Heart left ventricle (tissue), 16 donors: ENCODE results near the gene ZNF672. TPM values are rescaled to one million over a fixed set of nuclear protein-coding genes. Genes with fewer than 3 reads are reported as not detected.
"Not testable (repeated sequence)": the region's sequence is repeated elsewhere in the genome, so short reads cannot be mapped to it uniquely, and the experiment has no call there.

ENCODE experiments used
- ATAC-seq, 4 donors: fragments of 200-7000 bp; cut with Tn5 transposase; one replicate each; pipeline ENCODE4 v1.9.1; 2020 to 2022; ENCODE audit warnings: moderate library complexity in 4 of 4, mild to moderate bottlenecking in 3 of 4, moderate number of reproducible peaks in 1 of 4
- DNase-seq, 5 donors: peaks; one replicate each; pipeline ENCODE4 v3.0.0-alpha.2; 2020
- H3K27ac ChIP-seq, 12 donors: fragments of 200-600 bp; sonication (generic) in 4 of 12; one replicate each; pipeline versions ENCODE4 v1.5.0 to v1.8.0; 2016 to 2022; ENCODE audit warnings: mild to moderate bottlenecking in 2 of 12
- H3K27me3 ChIP-seq, 9 donors: fragments of 200-600 bp; sonication (generic) in 2 of 9; one replicate each; pipeline versions ENCODE4 v1.5.1 to v1.8.0; 2016 to 2022; ENCODE audit warnings: mild to moderate bottlenecking in 3 of 9
- H3K36me3 ChIP-seq, 9 donors: fragments of 200-600 bp; sonication (generic) in 2 of 9; one replicate each; pipeline versions ENCODE4 v1.5.0 to v1.8.0; 2018 to 2022; ENCODE audit warnings: mild to moderate bottlenecking in 2 of 9
- H3K4me1 ChIP-seq, 12 donors: fragments of 200-600 bp; sonication (generic) in 4 of 12; one replicate each; pipeline versions ENCODE4 v1.5.0 to v1.8.0; 2016 to 2022; ENCODE audit warnings: mild to moderate bottlenecking in 3 of 12
- H3K4me3 ChIP-seq, 12 donors: fragments of 200-600 bp; sonication (generic) in 4 of 12; one replicate each; pipeline versions ENCODE4 v1.5.0 to v1.8.0; 2017 to 2022; ENCODE audit warnings: mild to moderate bottlenecking in 9 of 12, moderate library complexity in 4 of 12
- H3K9me3 ChIP-seq, 12 donors: fragments of 200-600 bp; sonication (generic) in 4 of 12; one replicate each; pipeline versions ENCODE4 v1.5.0 to v1.8.0; 2016 to 2022; ENCODE audit warnings: mild to moderate bottlenecking in 1 of 12
- POLR2A ChIP-seq, 2 donors: fragments of 450-650 bp; IDR thresholded peaks; one replicate each; pipeline ENCODE4 v1.6.1; 2017; ENCODE audit warnings: antibody characterized with exemption in 2 of 2, mild to moderate bottlenecking in 2 of 2, moderate library complexity in 2 of 2
- WGBS, 4 donors: extraction: QIAGEN DNeasy Blood & Tissue Kit in 2 of 4; methylation state at CpG; one replicate each; pipeline versions ENCODE4 v1.1.5 to v1.1.7; 2013 to 2018; 5-methylcytosine and 5-hydroxymethylcytosine counted together
- intact Hi-C, 10 donors: fragments of 100-400 bp; cut with DNase I; formaldehyde crosslinking; loops; one replicate each; pipeline versions ENCODE4 v1.11.1 to v1.14.2; 2022
- polyA plus RNA-seq, 2 donors: library from polyadenylated mRNA; stranded (reverse); fragments of 200-250 nt; gene quantifications; one replicate each; pipeline ENCODE4 v1.2.3, GENCODE V29; 2013
- total RNA-seq, 9 donors: library from RNA; depleted of rRNA in 2 of 9; stranded (reverse); fragments of >200 nt in 2 of 9; fragmentation: NEBNext Ultra II Directional in 3 of 9; extraction: Animal tissue kit (Norgen Biotek cat#: 25700) in 3 of 9; gene quantifications; one replicate each; pipeline versions ENCODE4 v1.1.0 to v1.2.4, GENCODE V29; 2016 to 2023
- TF ChIP-seq, protein P1 (sequence below), 12 donors: fragments of 200-600 bp; sonication (generic) in 4 of 12; IDR thresholded peaks; one replicate each; pipeline versions ENCODE4 v1.5.0 to v1.8.0; 2018 to 2022; ENCODE audit warnings: antibody characterized with exemption in 12 of 12, mild to moderate bottlenecking in 5 of 12
- donor health status: ischemic (EF 13 %, LVEDD 7.1; RV severe dilation, severe dysfunction).
- donor health status: healthy with polysubstance abuse.
- donor health status: DM: no; HTN: yes; CAD: no.
- donor health status: DM: no; HTN: no; CAD: no.
- donor health status: ischemic (EF 25% LVEDD 6.9; RV normal size, moderate dysfunction).
- donor health status: ischemic (EF 25% LVEDD 5.7; RV mildly dilated, moderate dysfunction).
- donor health status: healthy.
- donor health status: DM: yes; HTN: yes; CAD: no.
- donor health status: ischemic (EF 35%, LVEDD 5.7; RV mildly dilated, moderate dysfunction).
- donor health status: nonischemic (EF 11% LVEDD 7.7; RV severe dilation, severe dysfunction).
- donor health status: DM: yes; HTN: yes; CAD: no.
- donor health status: PGD.
- donor health status: ischemic (EF 29% LVEDD 5.4; RV normal size, mild dysfunction).
- donor health status: nonischemic (EF 23%, LVEDD 6.1; RV moderate dilation, normal function).

Gene ZNF672
- total and polyA plus RNA-seq, 11 donors: 20.5 to 63.8 (median 37.8) TPM

DNA sequence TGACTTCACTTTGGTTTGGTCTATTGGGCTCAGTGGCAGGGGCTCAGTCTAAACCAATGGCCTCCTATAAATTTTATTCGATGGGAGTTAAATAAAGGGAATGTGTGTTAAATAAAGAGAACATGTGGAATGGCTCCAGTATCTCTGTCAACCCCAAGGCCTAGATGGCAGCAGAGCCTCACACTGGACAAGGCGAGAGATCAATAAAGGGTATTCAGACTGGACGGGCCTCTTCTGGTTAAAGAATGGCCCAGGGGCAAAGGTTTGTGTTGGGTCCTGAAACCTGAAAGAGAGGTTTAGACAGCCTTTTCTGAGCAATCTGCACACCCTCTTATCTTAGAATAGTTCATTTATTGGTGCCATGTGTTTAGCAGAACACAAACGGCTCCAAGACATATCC lies 47.0 kb upstream of the ZNF672 start:
- no peaks in the 10 kb centered on the region for H3K36me3 ChIP-seq
- H3K4me1 ChIP-seq: peaks cover 0 to 9% (median 0%) of the 10 kb centered on the region in 12 donors
- H3K9me3 ChIP-seq: peaks cover 0 to 21% (median 7%) of the 10 kb centered on the region in 12 donors
- no peak overlapping the region for H3K4me3 ChIP-seq
- H3K27ac ChIP-seq: no peak overlapping the region
- TF ChIP-seq, protein P1, sequence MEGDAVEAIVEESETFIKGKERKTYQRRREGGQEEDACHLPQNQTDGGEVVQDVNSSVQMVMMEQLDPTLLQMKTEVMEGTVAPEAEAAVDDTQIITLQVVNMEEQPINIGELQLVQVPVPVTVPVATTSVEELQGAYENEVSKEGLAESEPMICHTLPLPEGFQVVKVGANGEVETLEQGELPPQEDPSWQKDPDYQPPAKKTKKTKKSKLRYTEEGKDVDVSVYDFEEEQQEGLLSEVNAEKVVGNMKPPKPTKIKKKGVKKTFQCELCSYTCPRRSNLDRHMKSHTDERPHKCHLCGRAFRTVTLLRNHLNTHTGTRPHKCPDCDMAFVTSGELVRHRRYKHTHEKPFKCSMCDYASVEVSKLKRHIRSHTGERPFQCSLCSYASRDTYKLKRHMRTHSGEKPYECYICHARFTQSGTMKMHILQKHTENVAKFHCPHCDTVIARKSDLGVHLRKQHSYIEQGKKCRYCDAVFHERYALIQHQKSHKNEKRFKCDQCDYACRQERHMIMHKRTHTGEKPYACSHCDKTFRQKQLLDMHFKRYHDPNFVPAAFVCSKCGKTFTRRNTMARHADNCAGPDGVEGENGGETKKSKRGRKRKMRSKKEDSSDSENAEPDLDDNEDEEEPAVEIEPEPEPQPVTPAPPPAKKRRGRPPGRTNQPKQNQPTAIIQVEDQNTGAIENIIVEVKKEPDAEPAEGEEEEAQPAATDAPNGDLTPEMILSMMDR (IDR thresholded peaks at IDR 0.05): no peak
- no peak for TF ChIP-seq POLR2A (IDR thresholded peaks at IDR 0.05)
- H3K27me3 ChIP-seq: no peaks in the 10 kb centered on the region
- intact Hi-C loops: no loop called here
- 82 to 91% (median 85%) methylated on average over 4 of the region's 4 CpGs for WGBS, 4 donors
- no peak for DNase-seq
- no peak for ATAC-seq

DNA sequence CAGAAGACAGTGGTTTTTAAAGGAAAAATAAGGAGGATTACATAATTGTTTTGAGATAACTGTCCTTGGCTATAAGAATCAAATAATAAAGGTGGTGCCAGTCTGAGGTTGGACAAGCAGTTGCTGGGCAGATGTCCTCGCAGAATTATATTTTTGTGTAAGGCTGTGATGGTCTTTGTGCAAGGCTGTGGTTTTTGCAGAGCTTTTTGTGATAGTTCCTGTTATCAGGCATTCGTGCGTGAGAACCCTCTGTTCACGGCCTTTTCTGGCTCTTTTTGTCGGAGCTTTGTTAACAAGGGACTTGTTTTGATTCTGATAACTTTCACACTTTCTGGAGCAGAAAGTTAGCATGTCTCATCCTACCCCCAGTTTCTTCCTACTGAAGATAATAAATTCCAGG lies 45.7 kb upstream of the ZNF672 start:
- ATAC-seq (no peak), DNase-seq (no peak)
- intact Hi-C loops: no loop called here
- no peaks in the 10 kb centered on the region for H3K27me3 ChIP-seq
- no peak overlapping the region for H3K27ac ChIP-seq
- peaks cover 0 to 24% (median 7%) of the 10 kb centered on the region in 12 donors for H3K9me3 ChIP-seq
- no peaks in the 10 kb centered on the region for H3K36me3 ChIP-seq
- no peak for TF ChIP-seq POLR2A (IDR thresholded peaks at IDR 0.05)
- TF ChIP-seq, protein P1 (IDR thresholded peaks at IDR 0.05): no peak
- H3K4me1 ChIP-seq: no peaks in the 10 kb centered on the region
- H3K4me3 ChIP-seq: no peak overlapping the region
- 54 to 71% (median 60%) methylated on average over 5 of the region's 5 CpGs for WGBS, 4 donors

DNA sequence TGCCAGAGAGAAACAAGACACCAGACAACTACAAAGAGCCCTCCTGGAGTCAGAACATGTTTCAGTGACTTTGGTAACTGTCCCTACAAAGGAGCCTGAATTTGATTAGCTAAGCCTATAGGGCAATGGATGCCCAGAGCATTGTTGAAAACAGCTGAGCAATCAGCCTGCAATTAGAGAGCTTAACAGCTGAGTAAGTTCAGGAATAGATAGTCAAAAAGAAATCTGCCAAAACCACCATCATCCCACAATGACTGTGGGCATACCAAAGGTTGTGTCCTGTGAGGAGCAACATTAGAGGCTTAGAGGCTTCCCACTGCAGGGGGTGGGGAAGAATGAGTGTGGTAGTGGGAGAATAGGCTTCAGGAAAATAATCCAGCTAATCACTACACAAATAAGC lies 44.4 kb upstream of the ZNF672 start:
- no peaks in the 10 kb centered on the region for H3K36me3 ChIP-seq
- TF ChIP-seq, protein P1 (IDR thresholded peaks at IDR 0.05): no peak
- TF ChIP-seq POLR2A (IDR thresholded peaks at IDR 0.05): no peak
- no peaks in the 10 kb centered on the region for H3K4me1 ChIP-seq
- H3K4me3 ChIP-seq: no peak overlapping the region
- H3K9me3 ChIP-seq: peaks cover 0 to 24% (median 7%) of the 10 kb centered on the region in 12 donors
- H3K27ac ChIP-seq: no peak overlapping the region
- ATAC-seq (no peak), DNase-seq (no peak)
- H3K27me3 ChIP-seq: no peaks in the 10 kb centered on the region
- intact Hi-C loops: no loop called here

DNA sequence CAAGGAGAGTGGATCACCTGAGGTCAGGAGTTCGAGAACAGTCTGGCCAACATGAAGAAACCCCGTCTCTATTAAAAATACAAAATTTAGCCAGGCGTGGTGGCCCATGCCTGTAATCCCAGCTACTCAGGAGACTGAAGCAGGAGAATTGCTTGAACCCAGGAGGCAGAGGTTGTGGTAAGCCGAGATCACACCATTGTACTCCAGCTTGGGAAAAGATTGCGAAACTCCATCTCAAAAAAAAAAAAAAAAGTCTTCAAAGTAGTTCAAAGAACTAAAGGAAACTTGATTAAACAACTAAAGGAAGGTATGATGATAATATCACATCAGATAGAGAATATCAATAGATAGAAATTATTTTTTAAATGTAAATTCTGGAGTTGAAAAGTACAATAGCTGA lies 43.4 kb upstream of the ZNF672 start:
- intact Hi-C loops, H3K27ac ChIP-seq, H3K27me3 ChIP-seq, ATAC-seq, DNase-seq, H3K4me1 ChIP-seq, H3K4me3 ChIP-seq, H3K36me3 ChIP-seq: not testable (repeated sequence)
- H3K9me3 ChIP-seq: peaks cover 0 to 24% (median 7%) of the 10 kb centered on the region in 12 donors
- WGBS, 4 donors: 76 to 81% (median 79%) methylated on average over 5 of the region's 5 CpGs

DNA sequence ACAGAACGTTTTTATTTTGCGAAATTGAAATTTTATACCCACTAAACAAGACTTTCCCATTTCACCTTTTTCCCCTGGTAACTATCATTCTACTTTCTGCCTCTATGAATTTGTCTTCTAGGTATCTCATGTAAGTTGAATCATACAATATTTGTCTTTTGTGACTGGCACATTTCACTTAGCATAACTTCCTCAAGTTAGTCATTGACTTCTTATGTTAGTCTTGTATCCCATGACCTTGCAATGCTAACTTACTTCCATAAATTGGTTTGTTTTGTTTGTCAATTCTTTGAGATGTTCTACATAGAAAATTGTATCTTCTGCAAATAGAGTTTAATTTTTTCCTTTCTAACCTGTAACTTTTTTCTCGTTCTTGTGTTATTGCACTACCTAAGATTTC lies 39.2 kb upstream of the ZNF672 start:
- no peak overlapping the region for H3K27ac ChIP-seq
- peaks cover 0 to 24% (median 7%) of the 10 kb centered on the region in 12 donors for H3K9me3 ChIP-seq
- peaks cover 0 to 1% (median 0%) of the 10 kb centered on the region in 12 donors for H3K4me1 ChIP-seq
- H3K4me3 ChIP-seq: no peak overlapping the region
- H3K36me3 ChIP-seq: no peaks in the 10 kb centered on the region
- H3K27me3 ChIP-seq: peaks cover 0 to 18% (median 0%) of the 10 kb centered on the region in 9 donors
- intact Hi-C loops: no loop called here
- no peak for DNase-seq
- ATAC-seq: no peak
- TF ChIP-seq, protein P1 (IDR thresholded peaks at IDR 0.05): no peak
- WGBS, 4 donors: 72 to 83% (median 78%) methylated on average over 3 of the region's 3 CpGs
